B cell (primary cell): ENCODE data around the gene MRPL47. TPM values are rescaled to one million over a fixed set of nuclear protein-coding genes. Genes with fewer than 3 reads are reported as not detected.

Experiments
- ATAC-seq: fragments of 200-7000 bp; cut with Tn5 transposase; one replicate; pipeline ENCODE4 v1.10.0; 2021; ENCODE audit warnings: low read depth, mild to moderate bottlenecking, moderate number of reproducible peaks, moderate library complexity
- CTCF ChIA-PET: fragments of 350-600 bp; sonication (Branson Sonifier 250); formaldehyde crosslinking; loops from one replicate; lab custom pipeline; 2021; ENCODE audit warnings: antibody characterized with exemption, inconsistent platforms; lab: Charles Lee
- POLR2A ChIA-PET: fragments of 350-600 bp; sonication (Branson Sonifier 250); formaldehyde crosslinking; loops from one replicate; lab custom pipeline; 2021; ENCODE audit warnings: antibody characterized with exemption; lab: Charles Lee
- DNase-seq: peaks from one replicate; pipeline ENCODE4 v3.0.0; 2013
- H2AFZ ChIP-seq: 2 replicates; pipeline ENCODE4 v1.6.1; 2012; ENCODE audit warnings: mild to moderate bottlenecking, low read depth, low read length; ENCODE audit not compliant: insufficient read depth, poor library complexity, severe bottlenecking
- H3K27ac ChIP-seq, 2 donors: 1 replicate in 1 of 2; 2 replicates in 1 of 2; pipeline ENCODE4 v1.5.1; 2012 to 2013; ENCODE audit warnings: low read length in 2 of 2, mild to moderate bottlenecking in 2 of 2, moderate library complexity in 1 of 2
- H3K27me3 ChIP-seq, 4 experiments: fragments of 200-600 bp in 1 of 4; sonication (generic) in 1 of 4; replicated peaks in 1 of 4; 1 replicate in 2 of 4; 2 replicates in 2 of 4; pipeline versions ENCODE4 v1.6.1 to v1.7.0; 2013 to 2016; ENCODE audit warnings: low read length in 3 of 4, mild to moderate bottlenecking in 2 of 4, mixed read lengths in 1 of 4, moderate library complexity in 1 of 4; ENCODE audit not compliant: insufficient read depth in 4 of 4, control insufficient read depth in 3 of 4; ENCODE audit errors: control extremely low read depth in 1 of 4
- H3K36me3 ChIP-seq, 2 experiments: replicated peaks in 1 of 2; 1 replicate in 1 of 2; 2 replicates in 1 of 2; pipeline versions ENCODE4 v1.6.1 to v1.7.1; 2013; ENCODE audit warnings: low read length in 1 of 2; ENCODE audit not compliant: insufficient read depth in 2 of 2, control insufficient read depth in 1 of 2; ENCODE audit errors: control extremely low read depth in 1 of 2, extremely low read depth in 1 of 2
- H3K4me1 ChIP-seq, 2 donors: fragments of 200-600 bp in 1 of 2; sonication (generic) in 1 of 2; 1 replicate in 1 of 2; 2 replicates in 1 of 2; pipeline versions ENCODE4 v1.5.1 to v1.6.1; 2013 to 2017; ENCODE audit warnings: low read length in 2 of 2; ENCODE audit not compliant: control insufficient read depth in 2 of 2, insufficient read depth in 2 of 2
- H3K4me2 ChIP-seq: replicated peaks from 2 replicates; pipeline ENCODE3; 2012; ENCODE audit warnings: mild to moderate bottlenecking, low read depth, low read length; ENCODE audit not compliant: poor library complexity, severe bottlenecking
- H3K4me3 ChIP-seq, 5 experiments: fragments of 200-600 bp in 1 of 5; sonication (generic) in 1 of 5; 1 replicate in 3 of 5; 2 replicates in 2 of 5; pipeline versions ENCODE4 v1.5.1 to v1.7.0; 2011 to 2016; ENCODE audit warnings: low read length in 4 of 5, mild to moderate bottlenecking in 4 of 5, low read depth in 2 of 5, control low read depth in 1 of 5, moderate library complexity in 1 of 5; ENCODE audit not compliant: insufficient read depth in 1 of 5; ENCODE audit errors: control extremely low read depth in 1 of 5, extremely low read depth in 1 of 5
- H3K79me2 ChIP-seq: fragments of 200-600 bp; sonication (generic); one replicate; pipeline ENCODE4 v1.6.0; 2016; ENCODE audit warnings: low read length; ENCODE audit not compliant: control insufficient read depth, insufficient read depth
- H3K9ac ChIP-seq: fragments of 200-600 bp; sonication (generic); 2 replicates; pipeline ENCODE4 v1.6.1; 2017; ENCODE audit warnings: mild to moderate bottlenecking, low read length, moderate library complexity
- H3K9me3 ChIP-seq, 3 donors: one replicate each; pipeline versions ENCODE4 v1.6.1 to v1.7.1; 2013; ENCODE audit warnings: low read length in 2 of 3; ENCODE audit not compliant: control insufficient read depth in 2 of 3, insufficient read depth in 1 of 3; ENCODE audit errors: control extremely low read depth in 1 of 3
- H4K20me1 ChIP-seq: 2 replicates; pipeline ENCODE4 v1.6.0; 2012; ENCODE audit warnings: mild to moderate bottlenecking, low read length; ENCODE audit not compliant: insufficient read depth, control insufficient read depth, poor library complexity, severe bottlenecking
- H3K27ac Mint-ChIP-seq: one replicate; pipeline ENCODE4 v1.8.0; 2021; ENCODE audit warnings: mixed read lengths
- H3K27me3 Mint-ChIP-seq: one replicate; pipeline ENCODE4 v1.8.0; 2021; ENCODE audit warnings: mixed read lengths
- H3K4me1 Mint-ChIP-seq: one replicate; pipeline ENCODE4 v1.8.0; 2021; ENCODE audit warnings: mixed read lengths
- H3K4me3 Mint-ChIP-seq: one replicate; pipeline ENCODE4 v1.8.0; 2021; ENCODE audit warnings: mixed read lengths
- H3K9me3 Mint-ChIP-seq: one replicate; pipeline ENCODE4 v1.8.0; 2022; ENCODE audit warnings: mixed read lengths; ENCODE audit not compliant: insufficient read depth
- EZH2 ChIP-seq: IDR thresholded peaks from 2 replicates; pipeline ENCODE4 v1.6.1; 2012; ENCODE audit warnings: borderline replicate concordance, low read depth, mild to moderate bottlenecking, moderate library complexity, low read length; ENCODE audit not compliant: insufficient read depth, poor library complexity, severe bottlenecking
- WGBS: methylation state at CpG from one replicate; pipeline ENCODE4 v1.1.5; 2013; ENCODE audit warnings: missing lambda C conversion rate; ENCODE audit not compliant: insufficient coverage; 5-methylcytosine and 5-hydroxymethylcytosine counted together
- intact Hi-C: fragments of 100-400 bp; cut with micrococcal nuclease; formaldehyde crosslinking; loops from one replicate; pipeline ENCODE4 v1.10.0; 2022
- polyA plus RNA-seq: library from polyadenylated mRNA; depleted of rRNA; stranded (reverse); fragments of >200 nt; gene quantifications from 2 replicates; pipeline ENCODE4 v1.2.3, GENCODE V29; 2012
- total RNA-seq, 2 donors: library from RNA; stranded (reverse); fragments of 120-200 nt in 1 of 2; gene quantifications; 1 replicate in 1 of 2; 2 replicates in 1 of 2; pipeline versions ENCODE4 v1.2.3 to v1.2.4, GENCODE V29; 2013 to 2022
- TF ChIP-seq, protein P1 (sequence below): fragments of 200-600 bp; IDR thresholded peaks from one replicate; pipeline ENCODE4 v1.8.0; 2022; ENCODE audit warnings: antibody characterized with exemption, mild to moderate bottlenecking

The MRPL47 gene
- total and polyA plus RNA-seq, 2 donors (not counting 1 experiment from before 2014, with no cell fraction given) = 7.5 to 22.0 TPM

DNA sequence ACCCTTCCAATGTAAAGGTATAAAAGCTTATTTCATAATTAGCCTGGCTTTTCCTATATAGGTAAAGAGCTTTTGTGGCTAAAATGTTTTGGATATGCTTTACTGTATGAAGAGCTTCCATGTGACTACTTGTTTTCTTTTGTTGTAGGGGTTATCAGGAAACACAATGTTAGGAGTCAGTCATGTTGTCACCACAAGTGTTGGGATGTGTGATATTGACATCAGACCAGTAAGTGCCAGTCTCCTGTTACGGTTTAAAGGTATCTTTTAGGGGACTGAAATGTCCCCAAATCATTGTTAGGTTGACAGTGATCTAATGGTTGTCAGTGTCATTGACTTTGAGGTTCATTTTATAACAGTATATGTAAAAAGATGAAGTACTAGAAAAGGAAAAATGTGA, 23.4 kb downstream of the MRPL47 start:
- whole genome bisulfite sequencing = no CpG with 5 or more reads among the region's 1 CpG
- H3K4me2 ChIP-seq = no peak overlapping the region
- Mint-ChIP-seq H3K9me3 (no peaks in the 10 kb centered on the region), H3K27ac (no peak overlapping the region), H3K27me3 (no peaks in the 10 kb centered on the region), H3K4me3 (no peak overlapping the region), H3K4me1 (no peaks in the 10 kb centered on the region)
- H2AFZ ChIP-seq = no peak overlapping the region
- H3K4me3 ChIP-seq = no peak overlapping the region
- no peak overlapping the region for H3K9ac ChIP-seq
- intact Hi-C loops = no loop called here
- no peaks in the 10 kb centered on the region for H3K9me3 ChIP-seq
- ChIA-PET POLR2A (no interaction called here), CTCF (no interaction called here)
- H3K27ac ChIP-seq = no peak overlapping the region
- no peaks in the 10 kb centered on the region for H3K79me2 ChIP-seq
- TF ChIP-seq, protein P1, sequence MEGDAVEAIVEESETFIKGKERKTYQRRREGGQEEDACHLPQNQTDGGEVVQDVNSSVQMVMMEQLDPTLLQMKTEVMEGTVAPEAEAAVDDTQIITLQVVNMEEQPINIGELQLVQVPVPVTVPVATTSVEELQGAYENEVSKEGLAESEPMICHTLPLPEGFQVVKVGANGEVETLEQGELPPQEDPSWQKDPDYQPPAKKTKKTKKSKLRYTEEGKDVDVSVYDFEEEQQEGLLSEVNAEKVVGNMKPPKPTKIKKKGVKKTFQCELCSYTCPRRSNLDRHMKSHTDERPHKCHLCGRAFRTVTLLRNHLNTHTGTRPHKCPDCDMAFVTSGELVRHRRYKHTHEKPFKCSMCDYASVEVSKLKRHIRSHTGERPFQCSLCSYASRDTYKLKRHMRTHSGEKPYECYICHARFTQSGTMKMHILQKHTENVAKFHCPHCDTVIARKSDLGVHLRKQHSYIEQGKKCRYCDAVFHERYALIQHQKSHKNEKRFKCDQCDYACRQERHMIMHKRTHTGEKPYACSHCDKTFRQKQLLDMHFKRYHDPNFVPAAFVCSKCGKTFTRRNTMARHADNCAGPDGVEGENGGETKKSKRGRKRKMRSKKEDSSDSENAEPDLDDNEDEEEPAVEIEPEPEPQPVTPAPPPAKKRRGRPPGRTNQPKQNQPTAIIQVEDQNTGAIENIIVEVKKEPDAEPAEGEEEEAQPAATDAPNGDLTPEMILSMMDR = no peak
- no peak for TF ChIP-seq EZH2
- no peaks in the 10 kb centered on the region for H3K27me3 ChIP-seq
- no peaks in the 10 kb centered on the region for H4K20me1 ChIP-seq
- H3K36me3 ChIP-seq = peaks cover 16 to 66% of the 10 kb centered on the region in 2 experiments
- DNase-seq = no peak
- H3K4me1 ChIP-seq = no peaks in the 10 kb centered on the region
- no peak for ATAC-seq

- H3K4me3 Mint-ChIP-seq = no peak overlapping the region
- Histone ChIP-seq H4K20me1 (peaks cover 13% of the 10 kb centered on the region), H3K4me1 (peaks cover 9% of the 10 kb centered on the region in 2 donors), H3K27me3 (no peaks in the 10 kb centered on the region), H3K27ac (no peak overlapping the region), H3K9me3 (no peaks in the 10 kb centered on the region), H3K9ac (no peak overlapping the region), H3K36me3 (peaks cover 4 to 8% of the 10 kb centered on the region in 2 experiments), H2AFZ (no peak overlapping the region), H3K4me2 (no peak overlapping the region), H3K4me3 (no peak overlapping the region), H3K79me2 (peaks cover 42% of the 10 kb centered on the region)
- TF ChIP-seq EZH2 = no peak
- TF ChIP-seq, protein P1 = no peak
- intact Hi-C loops = no loop called here
- DNase-seq (no peak), ATAC-seq (no peak)
- WGBS = no CpG with 5 or more reads among the region's 3 CpGs
- no peaks in the 10 kb centered on the region for H3K27me3 Mint-ChIP-seq
- ChIA-PET CTCF (interaction anchor here (0.7 to 1.0 kb wide), 2 partner anchors 18 to 550 kb away, joined by 3 read pairs; no protein-coding TSS in a partner anchor), POLR2A (no interaction called here)
- peaks cover 26% of the 10 kb centered on the region for H3K4me1 Mint-ChIP-seq
- no peaks in the 10 kb centered on the region for H3K9me3 Mint-ChIP-seq
- no peak overlapping the region for H3K27ac Mint-ChIP-seq
Measured at GRCh38 chr3:179565496-179565895, 38.9 kb downstream of the MRPL47 start.
